Small intestine (tissue), 7 donors: ENCODE measurements around the gene TTC39A. TPM values are rescaled to one million over a fixed set of nuclear protein-coding genes. Genes with fewer than 3 reads are reported as not detected.
A peak's percentile ranks its signal among the peaks of the same experiment; 100 is the strongest.

Experiments
- DNase-seq, 2 donors: peaks; one replicate each; pipeline versions ENCODE4 v3.0.0 to v3.0.0-alpha.2; 2013
- FAIRE-seq: peaks from 2 replicates; lab custom pipeline; 2012; peaks lifted over from hg19 to GRCh38; lab: Jason Lieb, UNC
- H3K27ac ChIP-seq, 3 donors: one replicate each; pipeline ENCODE4 v1.5.1; 2013; ENCODE audit warnings: low read length in 2 of 3, mild to moderate bottlenecking in 2 of 3, control low read depth in 1 of 3, inconsistent platforms in 1 of 3, low read depth in 1 of 3, moderate library complexity in 1 of 3
- H3K27me3 ChIP-seq, 3 donors: one replicate each; pipeline ENCODE4 v1.6.1; 2013; ENCODE audit warnings: low read length in 3 of 3, inconsistent platforms in 1 of 3; ENCODE audit not compliant: control insufficient read depth in 3 of 3, insufficient read depth in 3 of 3
- H3K36me3 ChIP-seq, 3 donors: one replicate each; pipeline ENCODE4 v1.6.1; 2013; ENCODE audit warnings: low read length in 3 of 3, inconsistent platforms in 1 of 3, low read depth in 1 of 3, mild to moderate bottlenecking in 1 of 3, moderate library complexity in 1 of 3; ENCODE audit not compliant: control insufficient read depth in 3 of 3, insufficient read depth in 2 of 3
- H3K4me1 ChIP-seq, 3 donors: one replicate each; pipeline ENCODE4 v1.6.1; 2013; ENCODE audit warnings: low read length in 2 of 3, inconsistent platforms in 1 of 3, low read depth in 1 of 3, mild to moderate bottlenecking in 1 of 3, moderate library complexity in 1 of 3; ENCODE audit not compliant: control insufficient read depth in 3 of 3, insufficient read depth in 2 of 3
- H3K4me3 ChIP-seq, 3 donors: one replicate each; pipeline ENCODE4 v1.5.1; 2013; ENCODE audit warnings: low read length in 3 of 3, control low read depth in 1 of 3, inconsistent platforms in 1 of 3, low read depth in 1 of 3, mild to moderate bottlenecking in 1 of 3, moderate library complexity in 1 of 3
- H3K9me3 ChIP-seq, 2 donors: one replicate each; pipeline ENCODE4 v1.6.1; 2013; ENCODE audit warnings: low read depth in 1 of 2, low read length in 1 of 2; ENCODE audit not compliant: control insufficient read depth in 2 of 2, insufficient read depth in 1 of 2
- WGBS, 3 donors: extraction: QIAGEN DNeasy Blood & Tissue Kit; methylation state at CpG; one replicate each; pipeline ENCODE4 v1.1.7; 2013; 5-methylcytosine and 5-hydroxymethylcytosine counted together
- polyA plus RNA-seq, 4 donors: library from polyadenylated mRNA; stranded (reverse) in 3 of 4; unstranded in 1 of 4; fragments of 200-250 nt in 3 of 4; fragments of 120-200 nt in 1 of 4; gene quantifications; one replicate each; pipeline versions ENCODE4 v1.2.1 to v1.2.3, GENCODE V29; 2013
- donor health status: healthy with polysubstance abuse.
- donor health status: control.
- donor health status: control.
- donor health status: Bipolar disorder and iron deficiency.
- donor health status: healthy.

The TTC39A gene
- polyA plus RNA-seq, 4 donors, result 9.3 to 30.3 (median 12.8) TPM

DNA sequence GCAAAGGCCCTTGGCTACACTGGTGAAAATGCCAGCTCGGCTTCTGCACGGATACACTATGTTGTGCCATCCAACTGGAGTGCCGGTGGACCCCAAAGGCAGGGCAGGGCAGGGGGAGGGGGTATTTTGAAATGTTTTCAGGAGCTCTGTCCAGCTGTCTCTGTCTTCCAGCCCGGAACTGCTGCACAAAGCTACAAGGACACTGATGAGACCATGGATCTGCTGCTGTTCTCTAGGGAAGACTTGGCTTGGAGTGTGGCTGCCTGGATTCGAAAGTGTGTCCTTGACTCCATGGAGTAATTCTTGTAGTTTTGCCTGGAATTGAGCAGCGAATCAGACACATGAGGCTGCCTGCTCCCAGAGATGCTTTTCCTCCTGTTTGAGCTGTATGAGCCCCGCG lies 42.4 kb downstream of the TTC39A start:
- no peak for FAIRE-seq
- WGBS, 3 donors, result 92 to 97% (median 92%) methylated on average over 8 of the region's 8 CpGs
- no peak overlapping the region for H3K4me3 ChIP-seq
- H3K27ac ChIP-seq, result no peak overlapping the region
- DNase-seq, result no peak
- no peaks in the 10 kb centered on the region for H3K4me1 ChIP-seq
- no peaks in the 10 kb centered on the region for H3K27me3 ChIP-seq
- peaks cover 0 to 25% (median 5%) of the 10 kb centered on the region in 3 donors for H3K36me3 ChIP-seq
- no peaks in the 10 kb centered on the region for H3K9me3 ChIP-seq

DNA sequence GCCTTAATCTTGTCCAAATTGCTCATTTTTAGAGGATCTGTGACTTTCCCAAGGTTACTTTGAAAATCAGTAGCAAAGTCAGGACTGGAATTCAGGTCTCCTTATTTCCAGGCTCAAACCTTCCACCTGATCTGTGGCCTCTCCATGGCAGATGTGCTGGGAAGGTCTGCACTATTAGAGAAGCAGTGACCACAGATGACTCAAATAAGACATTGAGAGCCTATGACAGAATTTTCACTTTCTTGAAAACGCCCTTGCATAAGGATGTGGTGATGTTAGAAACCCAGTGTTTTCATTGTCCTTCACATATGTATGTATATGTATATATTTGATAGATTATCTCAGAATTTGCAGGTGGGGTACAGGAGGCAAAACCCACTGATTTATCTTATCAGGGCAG lies 45.3 kb downstream of the TTC39A start:
- no peaks in the 10 kb centered on the region for H3K27me3 ChIP-seq
- H3K4me1 ChIP-seq, result no peaks in the 10 kb centered on the region
- DNase-seq (no peak), FAIRE-seq (no peak)
- H3K27ac ChIP-seq, result no peak overlapping the region
- H3K4me3 ChIP-seq, result no peak overlapping the region
- H3K36me3 ChIP-seq, result peaks cover 0 to 21% (median 5%) of the 10 kb centered on the region in 3 donors
- 22 to 60% (median 50%) methylated on average over 1 of the region's 1 CpG for whole genome bisulfite sequencing, 3 donors
- no peaks in the 10 kb centered on the region for H3K9me3 ChIP-seq

DNA sequence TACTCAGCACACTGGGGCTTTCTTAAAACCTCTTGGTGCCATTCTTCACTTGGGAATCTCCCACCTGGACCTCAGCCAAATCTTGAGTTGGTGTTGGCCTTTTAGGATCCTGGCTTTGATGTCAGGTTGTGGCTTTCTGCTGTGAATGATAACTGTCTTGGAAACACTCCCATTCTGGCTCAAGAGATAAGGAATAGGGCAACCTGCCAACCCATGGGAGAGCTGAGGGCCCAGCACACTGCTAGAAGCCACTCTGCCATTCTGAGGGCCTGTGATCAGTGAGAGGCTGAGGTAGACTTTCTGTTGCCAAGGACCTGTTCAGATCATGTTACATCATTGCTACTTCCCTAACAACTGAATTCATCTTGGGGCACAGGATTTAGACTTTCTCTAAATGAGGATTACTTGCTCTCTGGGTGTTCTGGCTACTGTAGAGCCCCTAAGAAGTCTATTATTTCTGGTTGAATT lies 45.8 kb downstream of the TTC39A start:
- no peak overlapping the region for H3K4me3 ChIP-seq
- DNase-seq, result peak; percentile 39 to 86
- no peaks in the 10 kb centered on the region for H3K27me3 ChIP-seq
- H3K9me3 ChIP-seq, result no peaks in the 10 kb centered on the region
- no peak for FAIRE-seq
- no peaks in the 10 kb centered on the region for H3K4me1 ChIP-seq
- H3K27ac ChIP-seq, result no peak overlapping the region
- H3K36me3 ChIP-seq, result peaks cover 0 to 21% (median 4%) of the 10 kb centered on the region in 3 donors

DNA sequence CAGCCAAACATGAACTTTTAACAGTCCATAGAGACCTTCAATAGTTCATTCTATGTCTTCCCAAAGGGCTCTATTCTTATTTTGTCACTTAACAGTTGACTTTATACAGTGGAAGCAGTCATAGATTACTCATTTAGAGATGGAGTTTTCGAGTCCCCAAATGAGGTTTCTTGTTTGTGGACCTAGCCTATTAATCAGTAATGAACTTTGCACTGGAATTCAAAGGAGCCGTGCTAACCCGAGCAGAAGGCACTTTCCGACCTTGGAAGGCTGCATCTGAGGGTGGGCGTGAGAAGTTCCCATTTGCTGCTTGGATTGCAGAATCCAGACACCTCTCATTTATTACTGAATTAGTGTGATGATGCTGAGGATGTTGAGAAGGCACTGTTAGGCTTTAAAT lies 46.4 kb downstream of the TTC39A start:
- 14 to 67% (median 34%) methylated on average over 5 of the region's 5 CpGs for WGBS, 3 donors
- Histone ChIP-seq H3K9me3 (no peaks in the 10 kb centered on the region), H3K36me3 (peaks cover 0 to 16% (median 4%) of the 10 kb centered on the region in 3 donors), H3K27me3 (no peaks in the 10 kb centered on the region), H3K4me3 (no peak overlapping the region), H3K4me1 (no peaks in the 10 kb centered on the region), H3K27ac (no peak overlapping the region)
- FAIRE-seq (no peak), DNase-seq (peak; percentile 45 to 66)

DNA sequence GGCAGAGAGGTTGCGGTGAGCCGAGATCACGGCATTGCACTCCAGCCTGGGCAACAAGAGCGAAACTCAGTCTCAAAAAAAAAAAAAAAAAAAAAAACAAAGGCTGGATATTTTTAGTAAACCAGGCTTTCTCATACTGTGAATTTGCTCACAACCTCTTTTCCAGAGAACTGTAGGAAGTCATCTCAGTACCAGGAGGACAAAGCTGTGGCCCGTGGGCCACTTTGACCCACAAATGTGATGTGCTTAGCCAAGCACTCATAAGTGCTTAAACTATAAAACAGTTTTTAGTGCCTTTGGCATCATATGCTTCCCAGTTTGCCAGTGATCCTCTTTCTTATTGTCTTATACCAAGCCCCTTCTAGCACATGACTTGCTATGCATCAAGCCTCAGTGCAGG lies 47.8 kb downstream of the TTC39A start:
- DNase-seq, result no peak
- 88 to 93% (median 89%) methylated on average over 5 of the region's 5 CpGs for WGBS, 3 donors
- no peak for FAIRE-seq

DNA sequence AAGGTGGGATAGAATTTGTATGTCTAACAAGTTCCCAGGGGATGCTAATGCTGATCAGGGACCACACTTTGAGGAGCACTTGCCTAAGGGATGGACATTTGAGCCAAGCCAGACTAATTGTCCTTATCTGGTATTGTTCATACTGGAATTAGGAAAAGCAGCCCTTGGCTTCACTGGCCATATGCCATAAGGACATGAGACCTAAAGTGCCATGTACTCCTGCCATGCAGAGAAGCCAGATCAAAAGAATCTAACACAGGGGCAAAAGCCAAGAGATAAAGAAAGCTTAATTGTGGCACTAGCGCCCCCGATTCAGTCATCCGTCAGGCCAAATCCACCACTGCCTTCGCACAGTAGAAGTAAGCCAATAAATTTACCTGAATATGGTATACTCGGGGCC lies 48.6 kb downstream of the TTC39A start:
- WGBS, 3 donors, result 13 to 69% (median 56%) methylated on average over 5 of the region's 5 CpGs
- Histone ChIP-seq H3K36me3 (peaks cover 0 to 7% (median 2%) of the 10 kb centered on the region in 3 donors), H3K27ac (no peak overlapping the region), H3K9me3 (no peaks in the 10 kb centered on the region), H3K4me1 (no peaks in the 10 kb centered on the region), H3K27me3 (no peaks in the 10 kb centered on the region), H3K4me3 (no peak overlapping the region)
- no peak for DNase-seq
- FAIRE-seq, result no peak

More for the DNA sequence above, 47.8 kb downstream of the TTC39A start:
- Histone ChIP-seq H3K4me3 (no peak overlapping the region), H3K9me3 (no peaks in the 10 kb centered on the region), H3K36me3 (peaks cover 0 to 7% (median 2%) of the 10 kb centered on the region in 3 donors), H3K27me3 (no peaks in the 10 kb centered on the region), H3K4me1 (no peaks in the 10 kb centered on the region), H3K27ac (no peak overlapping the region)

DNA sequence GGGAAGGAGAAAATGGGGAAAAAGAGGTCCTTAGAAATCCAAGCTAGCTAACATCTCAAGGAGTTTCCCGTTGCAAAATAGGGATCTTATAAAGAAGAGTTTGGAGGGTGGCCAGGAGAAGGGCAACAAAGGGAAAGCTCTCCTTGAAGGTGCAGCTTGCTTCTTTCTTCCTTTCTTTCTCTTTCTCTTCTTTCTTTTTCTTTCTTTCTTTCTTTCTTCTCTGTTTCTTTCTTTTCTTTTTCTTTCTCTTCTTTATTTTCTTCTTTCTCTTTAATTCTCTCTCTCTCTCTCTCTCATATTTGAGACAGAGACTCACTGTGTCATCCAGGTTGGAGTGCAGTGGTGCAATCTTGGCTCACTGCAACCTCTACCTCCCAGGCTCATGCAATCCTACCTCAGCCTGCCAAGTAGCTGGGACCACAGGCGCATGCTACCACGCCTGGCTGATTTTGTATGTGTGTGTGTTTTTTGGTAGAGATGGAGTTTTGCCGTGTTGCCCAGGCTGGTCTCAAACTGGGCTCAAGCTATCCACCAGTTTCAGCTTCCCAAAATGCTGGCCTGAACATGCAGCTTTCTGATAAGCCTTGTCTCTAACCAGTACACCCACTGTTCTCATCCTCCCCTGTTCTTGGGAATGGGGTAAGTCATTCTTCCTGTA lies 49.9 kb downstream of the TTC39A start:
- FAIRE-seq (no peak), DNase-seq (no peak)
- 84 to 87% (median 85%) methylated on average over 4 of the region's 4 CpGs for WGBS, 3 donors
- Histone ChIP-seq H3K4me3 (no peak overlapping the region), H3K27ac (no peak overlapping the region), H3K9me3 (no peaks in the 10 kb centered on the region), H3K36me3 (peaks cover 0 to 13% (median 2%) of the 10 kb centered on the region in 3 donors), H3K4me1 (no peaks in the 10 kb centered on the region), H3K27me3 (no peaks in the 10 kb centered on the region)

DNA sequence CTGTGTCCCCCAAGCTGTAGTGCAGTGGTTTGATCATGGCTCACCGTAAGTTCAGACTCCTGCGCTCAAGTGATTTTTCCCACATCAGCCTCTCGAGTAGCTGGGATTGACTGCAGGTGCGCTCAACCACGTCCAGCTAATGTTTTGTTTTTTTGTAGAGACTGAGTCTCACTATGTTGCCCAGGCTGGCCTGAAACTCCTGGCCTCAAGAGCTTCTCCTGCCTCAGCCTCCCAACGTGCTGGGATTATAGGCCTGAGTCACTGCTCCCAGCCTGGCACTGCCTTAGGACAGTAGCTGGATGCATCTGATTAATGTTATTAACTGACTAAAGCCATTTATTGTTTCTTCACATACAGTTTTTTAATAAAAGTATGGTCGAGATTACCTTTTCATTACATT lies 54.1 kb downstream of the TTC39A start:
- no peaks in the 10 kb centered on the region for H3K9me3 ChIP-seq
- H3K27me3 ChIP-seq, result no peaks in the 10 kb centered on the region
- peaks cover 3 to 14% (median 4%) of the 10 kb centered on the region in 3 donors for H3K36me3 ChIP-seq
- 85 to 88% (median 87%) methylated on average over 7 of the region's 7 CpGs for WGBS, 3 donors
- H3K4me1 ChIP-seq, result no peaks in the 10 kb centered on the region
- DNase-seq (no peak), FAIRE-seq (no peak)
- no peak overlapping the region for H3K4me3 ChIP-seq
- no peak overlapping the region for H3K27ac ChIP-seq

DNA sequence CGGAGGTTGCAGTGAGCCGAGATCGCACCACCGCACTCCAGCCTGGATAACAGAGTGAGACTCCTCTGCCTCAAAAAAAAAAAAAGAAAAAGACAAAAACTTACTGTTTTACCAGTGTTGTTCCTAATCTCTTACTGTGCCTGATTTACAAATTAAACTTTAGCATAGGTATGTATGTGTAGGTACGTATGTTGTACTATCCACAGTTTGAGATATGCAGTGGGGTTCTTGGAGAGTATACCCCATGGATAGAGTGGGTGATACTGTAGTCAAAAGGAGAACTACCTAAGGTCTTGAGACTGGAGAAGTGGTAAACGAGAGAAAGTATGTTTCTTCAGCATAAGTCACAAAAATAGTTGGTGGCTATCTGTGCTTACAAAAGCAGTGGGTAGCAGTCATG lies 55.7 kb downstream of the TTC39A start:
- no peaks in the 10 kb centered on the region for H3K9me3 ChIP-seq
- DNase-seq (no peak), FAIRE-seq (no peak)
- peaks cover 2 to 17% (median 10%) of the 10 kb centered on the region in 3 donors for H3K36me3 ChIP-seq
- H3K4me1 ChIP-seq, result no peaks in the 10 kb centered on the region
- no peak overlapping the region for H3K4me3 ChIP-seq
- H3K27me3 ChIP-seq, result no peaks in the 10 kb centered on the region
- no peak overlapping the region for H3K27ac ChIP-seq
- 96 to 97% (median 97%) methylated on average over 6 of the region's 6 CpGs for WGBS, 3 donors
